DND-41 (cell line): ENCODE measurements around the gene LCN1.

ENCODE experiments used
- ATAC-seq: fragments of 200-7000 bp; cut with Tn5 transposase; 3 replicates; pipeline ENCODE4 v1.9.1; 2021; ENCODE audit warnings: low read depth; ENCODE audit not compliant: insufficient read depth
- DNase-seq: peaks from one replicate; pipeline ENCODE4 v3.0.0-alpha.2; 2020
- H2AFZ ChIP-seq: 2 replicates; pipeline ENCODE4 v1.6.0; 2012; ENCODE audit warnings: low read depth, low read length
- H3K27ac ChIP-seq: 2 replicates; pipeline ENCODE4 v1.5.1; 2012; ENCODE audit warnings: low read length, inconsistent platforms
- H3K27me3 ChIP-seq: fragments of 200-600 bp; sonication (generic); 2 replicates; pipeline ENCODE4 v1.6.0; 2012; ENCODE audit warnings: low read length, mild to moderate bottlenecking, inconsistent platforms; ENCODE audit not compliant: insufficient read depth, poor library complexity
- H3K36me3 ChIP-seq: 2 replicates; pipeline ENCODE4 v1.5.1; 2012; ENCODE audit warnings: low read length, inconsistent platforms; ENCODE audit not compliant: insufficient read depth
- H3K4me1 ChIP-seq: 2 replicates; pipeline ENCODE4 v1.5.1; 2012; ENCODE audit warnings: mild to moderate bottlenecking, low read length; ENCODE audit not compliant: insufficient read depth
- H3K4me2 ChIP-seq: 2 replicates; pipeline ENCODE4 v1.6.0; 2012; ENCODE audit warnings: mild to moderate bottlenecking, moderate library complexity, low read length, inconsistent platforms; ENCODE audit not compliant: insufficient read depth
- H3K4me3 ChIP-seq, 2 experiments: fragments of 200-600 bp in 1 of 2; shearing (Covaris generic) in 1 of 2; 2 replicates each; pipeline ENCODE4 v1.5.1; 2012 to 2016; ENCODE audit warnings: inconsistent platforms in 2 of 2, low read length in 2 of 2, mild to moderate bottlenecking in 2 of 2, low read depth in 1 of 2, moderate library complexity in 1 of 2
- H3K79me2 ChIP-seq: 2 replicates; pipeline ENCODE4 v1.6.0; 2012; ENCODE audit warnings: low read length, inconsistent platforms; ENCODE audit not compliant: insufficient read depth
- H3K9ac ChIP-seq: 2 replicates; pipeline ENCODE4 v1.6.0; 2012; ENCODE audit warnings: low read depth, mild to moderate bottlenecking, inconsistent platforms, low read length, moderate library complexity
- H3K9me3 ChIP-seq: 2 replicates; pipeline ENCODE4 v1.5.1; 2012; ENCODE audit warnings: low read length, moderate library complexity, mild to moderate bottlenecking, inconsistent platforms; ENCODE audit not compliant: insufficient read depth, severe bottlenecking
- H4K20me1 ChIP-seq: 2 replicates; pipeline ENCODE4 v1.6.0; 2012; ENCODE audit warnings: low read length; ENCODE audit not compliant: insufficient read depth
- EZH2 ChIP-seq: IDR thresholded peaks from 3 replicates; pipeline ENCODE4 v1.6.1; 2012; ENCODE audit warnings: borderline replicate concordance, low read depth, mild to moderate bottlenecking, moderate library complexity, low read length, inconsistent platforms; ENCODE audit not compliant: severe bottlenecking
- TF ChIP-seq, protein P1 (sequence below): IDR thresholded peaks from 2 replicates; pipeline ENCODE4 v1.5.1; 2012; ENCODE audit warnings: borderline replicate concordance, low read length, moderate library complexity, mild to moderate bottlenecking; ENCODE audit not compliant: poor library complexity, severe bottlenecking; ENCODE audit errors: extremely low read depth

Gene LCN1

GRCh38 chr9:135522137-135522877 is 1.1 kb downstream of the LCN1 start:
- no peaks in the 10 kb centered on the region for H3K4me1 ChIP-seq
- no peaks in the 10 kb centered on the region for H3K9me3 ChIP-seq
- no peaks in the 10 kb centered on the region for H4K20me1 ChIP-seq
- no peak for DNase-seq
- no peak overlapping the region for H2AFZ ChIP-seq
- no peaks in the 10 kb centered on the region for H3K79me2 ChIP-seq
- H3K4me3 ChIP-seq = no peak overlapping the region
- no peak overlapping the region for H3K4me2 ChIP-seq
- ATAC-seq = no peak
- H3K27me3 ChIP-seq = no peaks in the 10 kb centered on the region
- H3K9ac ChIP-seq = no peak overlapping the region
- no peak for TF ChIP-seq EZH2
- TF ChIP-seq, protein P1, sequence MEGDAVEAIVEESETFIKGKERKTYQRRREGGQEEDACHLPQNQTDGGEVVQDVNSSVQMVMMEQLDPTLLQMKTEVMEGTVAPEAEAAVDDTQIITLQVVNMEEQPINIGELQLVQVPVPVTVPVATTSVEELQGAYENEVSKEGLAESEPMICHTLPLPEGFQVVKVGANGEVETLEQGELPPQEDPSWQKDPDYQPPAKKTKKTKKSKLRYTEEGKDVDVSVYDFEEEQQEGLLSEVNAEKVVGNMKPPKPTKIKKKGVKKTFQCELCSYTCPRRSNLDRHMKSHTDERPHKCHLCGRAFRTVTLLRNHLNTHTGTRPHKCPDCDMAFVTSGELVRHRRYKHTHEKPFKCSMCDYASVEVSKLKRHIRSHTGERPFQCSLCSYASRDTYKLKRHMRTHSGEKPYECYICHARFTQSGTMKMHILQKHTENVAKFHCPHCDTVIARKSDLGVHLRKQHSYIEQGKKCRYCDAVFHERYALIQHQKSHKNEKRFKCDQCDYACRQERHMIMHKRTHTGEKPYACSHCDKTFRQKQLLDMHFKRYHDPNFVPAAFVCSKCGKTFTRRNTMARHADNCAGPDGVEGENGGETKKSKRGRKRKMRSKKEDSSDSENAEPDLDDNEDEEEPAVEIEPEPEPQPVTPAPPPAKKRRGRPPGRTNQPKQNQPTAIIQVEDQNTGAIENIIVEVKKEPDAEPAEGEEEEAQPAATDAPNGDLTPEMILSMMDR = no peak
- H3K36me3 ChIP-seq = no peaks in the 10 kb centered on the region
- H3K27ac ChIP-seq = no peak overlapping the region

DNA sequence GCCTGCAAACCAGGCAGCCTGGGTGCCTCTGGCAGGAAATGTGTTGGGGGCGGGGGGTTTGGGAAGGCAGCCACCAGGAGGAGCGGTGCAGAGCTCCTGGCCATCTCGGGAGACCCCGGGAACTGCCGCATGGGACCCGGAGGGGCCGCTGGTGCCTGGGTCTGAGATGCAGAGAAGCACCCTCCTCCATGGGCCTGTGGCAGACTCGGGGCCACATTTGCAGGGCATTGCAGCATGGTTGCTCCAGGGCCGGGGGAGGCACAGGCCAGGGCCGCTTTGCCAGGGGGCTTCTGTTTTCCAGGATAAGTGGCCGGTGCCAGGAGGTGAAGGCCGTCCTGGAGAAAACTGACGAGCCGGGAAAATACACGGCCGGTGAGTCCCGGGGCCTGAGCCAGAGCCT is 1.7 kb downstream of the LCN1 start:
- ATAC-seq = no peak

GRCh38 chr9:135523521-135524129 is 2.4 kb downstream of the LCN1 start:
- no peak overlapping the region for H3K9ac ChIP-seq
- H3K4me1 ChIP-seq = no peaks in the 10 kb centered on the region
- H3K36me3 ChIP-seq = no peaks in the 10 kb centered on the region
- H4K20me1 ChIP-seq = no peaks in the 10 kb centered on the region
- H3K4me3 ChIP-seq = no peak overlapping the region
- H3K4me2 ChIP-seq = no peak overlapping the region
- DNase-seq = no peak
- no peak overlapping the region for H2AFZ ChIP-seq
- no peaks in the 10 kb centered on the region for H3K27me3 ChIP-seq
- TF ChIP-seq EZH2 = no peak
- TF ChIP-seq, protein P1 = no peak
- no peaks in the 10 kb centered on the region for H3K9me3 ChIP-seq
- H3K79me2 ChIP-seq = no peaks in the 10 kb centered on the region
- H3K27ac ChIP-seq = no peak overlapping the region
- no peak for ATAC-seq

More for the DNA sequence above, 1.7 kb downstream of the LCN1 start:
- Histone ChIP-seq H4K20me1 (no peaks in the 10 kb centered on the region), H3K4me3 (no peak overlapping the region), H3K4me2 (no peak overlapping the region), H3K4me1 (no peaks in the 10 kb centered on the region), H3K27me3 (no peaks in the 10 kb centered on the region), H2AFZ (no peak overlapping the region), H3K79me2 (no peaks in the 10 kb centered on the region), H3K9ac (no peak overlapping the region), H3K27ac (no peak overlapping the region), H3K36me3 (no peaks in the 10 kb centered on the region), H3K9me3 (no peaks in the 10 kb centered on the region)
- TF ChIP-seq, protein P1 = no peak
- no peak for TF ChIP-seq EZH2
- no peak for DNase-seq
